GM12878 (cell line): ENCODE measurements around the gene MPEG1. TPM values are rescaled to one million over a fixed set of nuclear protein-coding genes. Genes with fewer than 3 reads are reported as not detected.
A peak's percentile ranks its signal among the peaks of the same experiment; 100 is the strongest.

Experiments
- ATF7 ChIP-seq: fragments of 450-650 bp; IDR thresholded peaks from 2 replicates; pipeline ENCODE4 v1.6.1; 2016; ENCODE audit warnings: low read depth, mild to moderate bottlenecking
- CEBPZ ChIP-seq: fragments of 150-350 bp; IDR thresholded peaks from 2 replicates; pipeline ENCODE4 v1.6.1; 2016; ENCODE audit warnings: low read depth, low read length
- CTCF ChIP-seq, 3 experiments: IDR thresholded peaks in 2 of 3; conservative IDR thresholded peaks in 1 of 3; 2 replicates each; pipeline ENCODE4 v1.5.1; 2011; ENCODE audit warnings: low read depth in 3 of 3, low read length in 3 of 3, mild to moderate bottlenecking in 3 of 3, control low read depth in 2 of 3, moderate library complexity in 2 of 3, inconsistent platforms in 1 of 3, mixed read lengths in 1 of 3; ENCODE audit not compliant: control insufficient read depth in 2 of 3, insufficient read depth in 1 of 3; ENCODE audit errors: extremely low read depth in 1 of 3
- HDGF ChIP-seq: fragments of 450-650 bp; IDR thresholded peaks from 2 replicates; pipeline ENCODE4 v1.6.1; 2016; ENCODE audit warnings: antibody characterized with exemption
- KAT2A ChIP-seq: conservative IDR thresholded peaks from 2 replicates; pipeline ENCODE4 v1.6.1; 2011; ENCODE audit warnings: low read depth, low read length; ENCODE audit not compliant: control insufficient read depth
- MXI1 ChIP-seq: fragments of 150-350 bp; IDR thresholded peaks from 2 replicates; pipeline ENCODE4 v1.6.1; 2011; ENCODE audit warnings: low read depth, mild to moderate bottlenecking, inconsistent platforms, low read length, improper control_type of control experiment
- MYC ChIP-seq: IDR thresholded peaks from 2 replicates; pipeline ENCODE4 v1.6.1; 2011; ENCODE audit warnings: mild to moderate bottlenecking, low read length, moderate library complexity, inconsistent platforms; ENCODE audit not compliant: insufficient read depth, insufficient replicate concordance, insufficient read length, severe bottlenecking
- PAX5 ChIP-seq: IDR thresholded peaks from 2 replicates; pipeline ENCODE4 v1.6.1; 2011; ENCODE audit warnings: low read depth, low read length, borderline replicate concordance
- PBX3 ChIP-seq: IDR thresholded peaks from 2 replicates; pipeline ENCODE4 v1.6.1; 2011; ENCODE audit warnings: mild to moderate bottlenecking, low read depth, low read length, moderate library complexity; ENCODE audit not compliant: insufficient replicate concordance
- PML ChIP-seq: IDR thresholded peaks from 2 replicates; pipeline ENCODE4 v1.6.1; 2012; ENCODE audit warnings: low read length, inconsistent platforms
- POLR2A ChIP-seq: IDR thresholded peaks from 2 replicates; pipeline ENCODE4 v1.6.1; 2011; ENCODE audit warnings: low read depth, mild to moderate bottlenecking, low read length
- RAD51 ChIP-seq: fragments of 450-650 bp; IDR thresholded peaks from 2 replicates; pipeline ENCODE4 v1.6.1; 2016; ENCODE audit warnings: moderate library complexity, mild to moderate bottlenecking, inconsistent platforms
- RCOR1 ChIP-seq: conservative IDR thresholded peaks from 2 replicates; pipeline ENCODE4 v1.6.1; 2012; ENCODE audit warnings: low read depth, low read length, improper control_type of control experiment
- RELB ChIP-seq: fragments of 450-650 bp; IDR thresholded peaks from 2 replicates; pipeline ENCODE4 v1.6.1; 2017; ENCODE audit warnings: low read depth, mild to moderate bottlenecking, moderate library complexity
- RUNX3 ChIP-seq: IDR thresholded peaks from 2 replicates; pipeline ENCODE4 v1.6.1; 2012; ENCODE audit warnings: low read length, inconsistent platforms
- TARDBP ChIP-seq: IDR thresholded peaks from 2 replicates; pipeline ENCODE4 v1.6.1; 2016; ENCODE audit warnings: borderline replicate concordance
- ZNF24 ChIP-seq: fragments of 450-650 bp; IDR thresholded peaks from 2 replicates; pipeline ENCODE4 v1.6.1; 2017; ENCODE audit warnings: antibody characterized with exemption, mild to moderate bottlenecking
- ZZZ3 ChIP-seq: IDR thresholded peaks from 2 replicates; pipeline ENCODE4 v1.6.1; 2011; ENCODE audit warnings: low read depth; ENCODE audit not compliant: control insufficient read depth, insufficient read length
- polyA plus RNA-seq, 11 experiments: library from polyadenylated mRNA; depleted of rRNA in 4 of 11; unstranded in 6 of 11; stranded (reverse) in 5 of 11; fragments of >200 nt; fragmentation: Nextera tagmentation in 4 of 11; fragmentation: Illumina TruSeq in 1 of 11; extraction: Ambion mirVana in 4 of 11; extraction: Trizol in 1 of 11; gene quantifications; 1 replicate in 1 of 11; 2 replicates in 10 of 11; pipeline versions ENCODE4 v1.2.1 to v1.2.3, GENCODE V29; 2011 to 2016; ENCODE audit warnings: inconsistent platforms in 2 of 11, missing spikeins in 2 of 11, low read depth in 1 of 11
- total RNA-seq, 4 experiments: library from RNA; depleted of rRNA in 3 of 4; stranded (reverse); fragments of >200 nt in 3 of 4; fragmentation: Illumina TruSeq in 1 of 4; extraction: Trizol in 1 of 4; gene quantifications; 2 replicates each; pipeline versions ENCODE4 v1.2.1 to v1.2.3, GENCODE V29; 2013 to 2021

Gene MPEG1
- total and polyA plus RNA-seq, 10 of the 15 experiments (the other 5 are each of a cell fraction or from before 2014, with no cell fraction given) = 1.3 to 15.6 (median 11.7) TPM; not detected in 1

GRCh38 chr11:59199546-59200422 lies 12.9 kb downstream of the MPEG1 start (continued):
- TF ChIP-seq CEBPZ (no peak), MYC (no peak), CTCF (IDR thresholded peaks at IDR 0.05 in 2 of 3, conservative IDR thresholded peaks at IDR 0.05 in 1 of 3; ENCODE audit: control insufficient read depth in 2 of 3, extremely low read depth in 1 of 3, insufficient read depth in 1 of 3, low read depth in 3 of 3, low read length in 3 of 3) (no peak), PAX5 (no peak), RCOR1 (no peak), TARDBP (0 out of 2 replicates have a peak, but pooled peaks have one; percentile 50), RUNX3 (peak; percentile 79), RAD51 (peak; percentile 85), HDGF (no peak), PML (peak; percentile 69; the same call in 1 of the 2 replicates), KAT2A (no peak), ZNF24 (0 out of 2 replicates have a peak, but pooled peaks have one; percentile 24), MXI1 (peak; percentile 47; the same call in 1 of the 2 replicates), RELB (peak; percentile 99), ATF7 (peak; percentile 84), POLR2A (no peak), ZZZ3 (no peak), PBX3 (peak; percentile 32)
